GM19043 (cell line): Measurements from ENCODE around the gene ZNF366.

Experiments
- ATAC-seq: cut with Tn5 transposase; IDR thresholded peaks from one replicate; pipeline ENCODE4 v1.9.1; 2021; ENCODE audit warnings: low read depth; ENCODE audit not compliant: unreplicated experiment

Gene ZNF366

GRCh38 chr5:72468024-72468423 is 39.2 kb downstream of the ZNF366 start:
- ATAC-seq = no peak

- ATAC-seq = no peak
Measured at GRCh38 chr5:72467461-72467860, 39.7 kb downstream of the ZNF366 start.

- peak; percentile 70 for ATAC-seq
Measured at GRCh38 chr5:72465601-72466563, 41.3 kb downstream of the ZNF366 start.

- peak; percentile 22 for ATAC-seq
Measured at GRCh38 chr5:72465066-72465465, 42.1 kb downstream of the ZNF366 start.

GRCh38 chr5:72464071-72464470 is 43.1 kb downstream of the ZNF366 start:
- ATAC-seq = no peak

GRCh38 chr5:72463449-72464052 is 43.7 kb downstream of the ZNF366 start:
- no peak for ATAC-seq

GRCh38 chr5:72460413-72460812 is 46.8 kb downstream of the ZNF366 start:
- no peak for ATAC-seq

- ATAC-seq = no peak
Measured at GRCh38 chr5:72459913-72460312, 47.3 kb downstream of the ZNF366 start.

GRCh38 chr5:72459089-72459661 is 48.0 kb downstream of the ZNF366 start:
- peak; percentile 48 for ATAC-seq

GRCh38 chr5:72458407-72458806 is 48.8 kb downstream of the ZNF366 start:
- ATAC-seq = no peak

GRCh38 chr5:72457491-72457890 is 49.7 kb downstream of the ZNF366 start:
- ATAC-seq = no peak

GRCh38 chr5:72456391-72457074 is 50.7 kb downstream of the ZNF366 start:
- no peak for ATAC-seq

- ATAC-seq = no peak
Measured at GRCh38 chr5:72455476-72455875, 51.7 kb downstream of the ZNF366 start.

- ATAC-seq = no peak
Measured at GRCh38 chr5:72454996-72455395, 52.2 kb downstream of the ZNF366 start.

GRCh38 chr5:72453246-72453775 is 53.9 kb downstream of the ZNF366 start:
- ATAC-seq = no peak

GRCh38 chr5:72452515-72453245 is 54.5 kb downstream of the ZNF366 start:
- no peak for ATAC-seq

GRCh38 chr5:72451741-72452505 is 55.3 kb downstream of the ZNF366 start:
- ATAC-seq = peak; percentile 93

GRCh38 chr5:72448368-72448767 is 58.8 kb downstream of the ZNF366 start:
- ATAC-seq = no peak

- no peak for ATAC-seq
Measured at GRCh38 chr5:72447751-72448150, 59.5 kb downstream of the ZNF366 start.
